ENCODE measurements around the gene SERPINB7.
A peak's percentile ranks its signal among the peaks of the same experiment; 100 is the strongest.
"Not testable (repeated sequence)": the region's sequence is repeated elsewhere in the genome, so short reads cannot be mapped to it uniquely, and the experiment has no call there.

SERPINB7 gene

GRCh38 chr18:63775166-63775730, at the start of gene SERPINB7:
Gene SERPINB7 (plus strand): TSS chr18:63775418. CDS start chr18:63782373, 6,955 bp downstream.
- peak; percentile 8 for DNase-seq

- DNase-seq = no peak
These were observed 49.3 kb upstream of the SERPINB7 start for GRCh38 chr18:63725682-63726480.

- no peak for DNase-seq
These were observed 44.4 kb upstream of the SERPINB7 start for GRCh38 chr18:63730773-63731172.

GRCh38 chr18:63731215-63731614, 44.0 kb upstream of the SERPINB7 start:
- no peak for DNase-seq

GRCh38 chr18:63736876-63737275, 38.3 kb upstream of the SERPINB7 start:
- no peak for DNase-seq

- DNase-seq = no peak
These were observed 33.4 kb upstream of the SERPINB7 start for GRCh38 chr18:63741769-63742168.

GRCh38 chr18:63747006-63747405, 28.2 kb upstream of the SERPINB7 start:
- no peak for DNase-seq

- DNase-seq = no peak
These were observed 25.7 kb upstream of the SERPINB7 start for GRCh38 chr18:63749489-63749888.

GRCh38 chr18:63752636-63753035, 22.6 kb upstream of the SERPINB7 start:
- no peak for DNase-seq

GRCh38 chr18:63753676-63754075, 21.5 kb upstream of the SERPINB7 start:
- no peak for DNase-seq

- no peak for DNase-seq
These were observed 17.7 kb upstream of the SERPINB7 start for GRCh38 chr18:63757541-63757940.

GRCh38 chr18:63758615-63759240, 16.5 kb upstream of the SERPINB7 start:
- DNase-seq = no peak

- DNase-seq = not testable (repeated sequence)
These were observed 15.4 kb upstream of the SERPINB7 start for GRCh38 chr18:63759786-63760185.

- peak; percentile 22 for DNase-seq
These were observed 12.7 kb upstream of the SERPINB7 start for GRCh38 chr18:63762518-63762917.

- no peak for DNase-seq
These were observed 11.2 kb upstream of the SERPINB7 start for GRCh38 chr18:63763831-63764600.

- DNase-seq = no peak
These were observed 9.4 kb upstream of the SERPINB7 start for GRCh38 chr18:63765837-63766236.

GRCh38 chr18:63773551-63773950, 1.7 kb upstream of the SERPINB7 start:
- DNase-seq = no peak

- no peak for DNase-seq
These were observed 707 bp upstream of the SERPINB7 start for GRCh38 chr18:63774511-63774910.

GRCh38 chr18:63779386-63779785, 4.2 kb downstream of the SERPINB7 start:
- no peak for DNase-seq

GRCh38 chr18:63783394-63783793, 8.2 kb downstream of the SERPINB7 start:
- no peak for DNase-seq

GRCh38 chr18:63784787-63785452, 9.7 kb downstream of the SERPINB7 start:
- DNase-seq = no peak

GRCh38 chr18:63787673-63788072, 12.5 kb downstream of the SERPINB7 start:
- no peak for DNase-seq
